Memory B cell (primary cell): ENCODE measurements around the gene RFC2.

ENCODE experiments used
- ATAC-seq: fragments of 150-1000 bp; cut with Tn5 transposase; 2 replicates; pipeline ENCODE4 v1.10.0; 2021; ENCODE audit warnings: low read depth, mild to moderate bottlenecking, moderate library complexity
- DNase-seq, 2 donors: peaks; one replicate each; pipeline ENCODE4 v3.0.0; 2022; ENCODE audit warnings: low spot score in 2 of 2
- H3K27ac Mint-ChIP-seq: one replicate; pipeline ENCODE4 v1.8.0; 2022; ENCODE audit warnings: mild to moderate bottlenecking, moderate library complexity, mixed read lengths
- H3K27me3 Mint-ChIP-seq: one replicate; pipeline ENCODE4 v1.8.0; 2022; ENCODE audit warnings: mixed read lengths
- H3K36me3 Mint-ChIP-seq: one replicate; pipeline ENCODE4 v1.8.0; 2022; ENCODE audit warnings: mild to moderate bottlenecking, mixed read lengths
- H3K4me1 Mint-ChIP-seq: one replicate; pipeline ENCODE4 v1.8.0; 2022; ENCODE audit warnings: mixed read lengths
- H3K4me3 Mint-ChIP-seq: one replicate; pipeline ENCODE4 v1.8.0; 2022; ENCODE audit warnings: mild to moderate bottlenecking, moderate library complexity, mixed read lengths
- H3K9me3 Mint-ChIP-seq: one replicate; pipeline ENCODE4 v1.8.0; 2022; ENCODE audit warnings: mixed read lengths

RFC2 gene

GRCh38 chr7:74254129-74254857 lies at the start of gene RFC2:
Gene RFC2 (minus strand): TSS chr7:74254399. CDS start chr7:74254383, 16 bp downstream.
- Mint-ChIP-seq H3K4me1 (peaks cover 13% of the 10 kb centered on the region), H3K9me3 (no peaks in the 10 kb centered on the region), H3K36me3 (peaks cover 16% of the 10 kb centered on the region), H3K27ac (peak within 1 kb of the TSS; percentile 92), H3K4me3 (peak within 1 kb of the TSS; percentile 98), H3K27me3 (no peaks in the 10 kb centered on the region)
- peak; percentile 98 to 100 for DNase-seq
- peak; percentile 97 for ATAC-seq

- Mint-ChIP-seq H3K27ac (no peak overlapping the region), H3K9me3 (no peaks in the 10 kb centered on the region), H3K4me1 (peaks cover 6% of the 10 kb centered on the region), H3K4me3 (no peak overlapping the region), H3K27me3 (no peaks in the 10 kb centered on the region), H3K36me3 (peaks cover 3% of the 10 kb centered on the region)
- ATAC-seq (no peak), DNase-seq (no peak)
Measured at GRCh38 chr7:74302745-74303221, 48.6 kb upstream of the RFC2 start.

GRCh38 chr7:74300926-74301325 lies 46.7 kb upstream of the RFC2 start:
- ATAC-seq (no peak), DNase-seq (no peak)
- Mint-ChIP-seq H3K27me3 (no peaks in the 10 kb centered on the region), H3K27ac (no peak overlapping the region), H3K9me3 (no peaks in the 10 kb centered on the region), H3K4me3 (no peak overlapping the region), H3K4me1 (no peaks in the 10 kb centered on the region), H3K36me3 (peaks cover 5% of the 10 kb centered on the region)

- Mint-ChIP-seq H3K36me3 (peaks cover 6% of the 10 kb centered on the region), H3K27me3 (no peaks in the 10 kb centered on the region), H3K4me1 (peaks cover 2% of the 10 kb centered on the region), H3K27ac (no peak overlapping the region), H3K4me3 (no peak overlapping the region), H3K9me3 (no peaks in the 10 kb centered on the region)
- ATAC-seq (no peak), DNase-seq (no peak)
Measured at GRCh38 chr7:74299401-74299800, 45.2 kb upstream of the RFC2 start.

GRCh38 chr7:74297516-74298233 lies 43.5 kb upstream of the RFC2 start:
- Mint-ChIP-seq H3K27me3 (no peaks in the 10 kb centered on the region), H3K9me3 (no peaks in the 10 kb centered on the region), H3K4me3 (no peak overlapping the region), H3K27ac (no peak overlapping the region), H3K4me1 (peaks cover 10% of the 10 kb centered on the region), H3K36me3 (peaks cover 6% of the 10 kb centered on the region)
- ATAC-seq (no peak), DNase-seq (no peak)

- no peak for ATAC-seq
Measured at GRCh38 chr7:74294191-74294998, 40.2 kb upstream of the RFC2 start.

GRCh38 chr7:74293577-74293908 lies 39.3 kb upstream of the RFC2 start:
- Mint-ChIP-seq H3K27ac (no peak overlapping the region), H3K27me3 (no peaks in the 10 kb centered on the region), H3K9me3 (no peaks in the 10 kb centered on the region), H3K4me3 (peak overlapping the region; percentile 39), H3K4me1 (peaks cover 27% of the 10 kb centered on the region), H3K36me3 (peaks cover 4% of the 10 kb centered on the region)
- ATAC-seq (no peak), DNase-seq (no peak)

More at GRCh38 chr7:74294191-74294998, 40.2 kb upstream of the RFC2 start:
- Mint-ChIP-seq H3K4me3 (no peak overlapping the region), H3K4me1 (peaks cover 23% of the 10 kb centered on the region), H3K36me3 (peaks cover 4% of the 10 kb centered on the region), H3K9me3 (no peaks in the 10 kb centered on the region), H3K27ac (peak overlapping the region; percentile 43), H3K27me3 (no peaks in the 10 kb centered on the region)
- DNase-seq: no peak

GRCh38 chr7:74292757-74293576 lies 38.8 kb upstream of the RFC2 start:
- peak overlapping the region; percentile 41 for H3K27ac Mint-ChIP-seq

GRCh38 chr7:74291535-74291934 lies 37.3 kb upstream of the RFC2 start:
- Mint-ChIP-seq H3K27ac (no peak overlapping the region), H3K27me3 (no peaks in the 10 kb centered on the region), H3K9me3 (no peaks in the 10 kb centered on the region), H3K36me3 (peaks cover 4% of the 10 kb centered on the region), H3K4me3 (no peak overlapping the region), H3K4me1 (peaks cover 30% of the 10 kb centered on the region)
- ATAC-seq: no peak
- DNase-seq: no peak

More at GRCh38 chr7:74292757-74293576, 38.8 kb upstream of the RFC2 start:
- H3K4me3 Mint-ChIP-seq: peak overlapping the region; percentile 39
- ATAC-seq (no peak), DNase-seq (no peak)
- H3K36me3 Mint-ChIP-seq: peaks cover 4% of the 10 kb centered on the region
- H3K9me3 Mint-ChIP-seq: no peaks in the 10 kb centered on the region
- no peaks in the 10 kb centered on the region for H3K27me3 Mint-ChIP-seq
- peaks cover 29% of the 10 kb centered on the region for H3K4me1 Mint-ChIP-seq

- DNase-seq: no peak
- peaks cover 30% of the 10 kb centered on the region for H3K4me1 Mint-ChIP-seq
Measured at GRCh38 chr7:74290981-74291441, 36.8 kb upstream of the RFC2 start.

GRCh38 chr7:74290553-74290950 lies 36.4 kb upstream of the RFC2 start:
- Mint-ChIP-seq H3K4me3 (peak overlapping the region; percentile 84), H3K27me3 (no peaks in the 10 kb centered on the region), H3K9me3 (no peaks in the 10 kb centered on the region), H3K27ac (peak overlapping the region; percentile 46), H3K4me1 (peaks cover 30% of the 10 kb centered on the region), H3K36me3 (peaks cover 1% of the 10 kb centered on the region)
- DNase-seq: no peak
- ATAC-seq: peak; percentile 14

More at GRCh38 chr7:74290981-74291441, 36.8 kb upstream of the RFC2 start:
- no peak for ATAC-seq
- H3K9me3 Mint-ChIP-seq: no peaks in the 10 kb centered on the region
- H3K27me3 Mint-ChIP-seq: no peaks in the 10 kb centered on the region
- peaks cover 3% of the 10 kb centered on the region for H3K36me3 Mint-ChIP-seq
- H3K4me3 Mint-ChIP-seq: peak overlapping the region; percentile 84
- peak overlapping the region; percentile 46 for H3K27ac Mint-ChIP-seq

- ATAC-seq (peak; percentile 69), DNase-seq (peak; percentile 58 to 64)
- Mint-ChIP-seq H3K4me1 (peaks cover 29% of the 10 kb centered on the region), H3K9me3 (no peaks in the 10 kb centered on the region), H3K27me3 (no peaks in the 10 kb centered on the region), H3K4me3 (peak overlapping the region; percentile 84), H3K27ac (peak overlapping the region; percentile 46), H3K36me3 (no peaks in the 10 kb centered on the region)
Measured at GRCh38 chr7:74289659-74290552, 35.7 kb upstream of the RFC2 start.
